Measurements from ENCODE around the gene NECTIN2.

DNA sequence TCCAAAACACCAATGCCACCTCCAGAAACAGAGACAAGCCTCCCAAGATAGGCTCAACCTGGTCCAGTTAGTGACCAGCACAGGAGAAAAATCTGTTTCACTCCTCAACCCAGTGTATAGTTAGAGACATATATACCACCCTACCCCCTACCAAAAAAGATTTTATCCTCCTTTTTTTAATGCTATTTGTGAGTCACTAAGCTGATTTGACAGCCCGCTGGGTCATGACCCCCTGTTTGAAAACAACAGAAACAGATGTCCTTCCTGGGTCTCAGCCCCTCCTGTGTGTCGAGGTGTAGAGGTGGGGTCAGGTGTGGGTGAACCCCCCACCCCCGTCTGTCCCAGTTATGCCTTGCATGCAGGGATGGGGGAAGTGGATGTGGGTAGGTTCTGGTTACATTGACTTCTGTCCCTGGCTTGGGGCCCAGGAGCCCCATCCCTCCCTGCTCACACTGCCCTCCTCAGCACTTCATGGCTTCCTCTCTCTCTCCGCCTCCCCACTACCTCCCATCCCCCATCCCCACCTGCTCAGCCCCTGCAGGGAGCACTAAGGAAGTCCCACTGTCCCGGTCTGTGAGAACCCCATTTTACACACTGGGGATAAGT lies 30.9 kb downstream of the NECTIN2 start:
- TF ChIP-seq, protein P1, sequence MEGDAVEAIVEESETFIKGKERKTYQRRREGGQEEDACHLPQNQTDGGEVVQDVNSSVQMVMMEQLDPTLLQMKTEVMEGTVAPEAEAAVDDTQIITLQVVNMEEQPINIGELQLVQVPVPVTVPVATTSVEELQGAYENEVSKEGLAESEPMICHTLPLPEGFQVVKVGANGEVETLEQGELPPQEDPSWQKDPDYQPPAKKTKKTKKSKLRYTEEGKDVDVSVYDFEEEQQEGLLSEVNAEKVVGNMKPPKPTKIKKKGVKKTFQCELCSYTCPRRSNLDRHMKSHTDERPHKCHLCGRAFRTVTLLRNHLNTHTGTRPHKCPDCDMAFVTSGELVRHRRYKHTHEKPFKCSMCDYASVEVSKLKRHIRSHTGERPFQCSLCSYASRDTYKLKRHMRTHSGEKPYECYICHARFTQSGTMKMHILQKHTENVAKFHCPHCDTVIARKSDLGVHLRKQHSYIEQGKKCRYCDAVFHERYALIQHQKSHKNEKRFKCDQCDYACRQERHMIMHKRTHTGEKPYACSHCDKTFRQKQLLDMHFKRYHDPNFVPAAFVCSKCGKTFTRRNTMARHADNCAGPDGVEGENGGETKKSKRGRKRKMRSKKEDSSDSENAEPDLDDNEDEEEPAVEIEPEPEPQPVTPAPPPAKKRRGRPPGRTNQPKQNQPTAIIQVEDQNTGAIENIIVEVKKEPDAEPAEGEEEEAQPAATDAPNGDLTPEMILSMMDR (conservative IDR thresholded peaks at IDR 0.05): no peak
- no peak for TF ChIP-seq EZH2 (IDR thresholded peaks at IDR 0.05; ENCODE audit: low read depth)
